Neural cell (in vitro differentiated cells): ENCODE results near the gene ABHD4. TPM values are rescaled to one million over a fixed set of nuclear protein-coding genes. Genes with fewer than 3 reads are reported as not detected.
"Not testable (repeated sequence)": the region's sequence is repeated elsewhere in the genome, so short reads cannot be mapped to it uniquely, and the experiment has no call there.

ENCODE experiments used
- H2AFZ ChIP-seq: fragments of 200-600, 300-800 bp; sonication (generic), shearing (Covaris generic); 2 replicates; pipeline ENCODE4 v1.6.0; 2014; ENCODE audit warnings: low read depth, mild to moderate bottlenecking, antibody characterized with exemption, low read length, moderate library complexity
- H3F3A ChIP-seq: fragments of 200-600 bp; shearing (Covaris generic); 2 replicates; pipeline ENCODE4 v1.6.1; 2016; ENCODE audit warnings: mild to moderate bottlenecking, moderate library complexity, mixed read lengths, antibody characterized with exemption, low read length; ENCODE audit not compliant: insufficient read depth, poor library complexity, severe bottlenecking
- H3K27ac ChIP-seq: fragments of 200-600, 300-800 bp; sonication (generic), shearing (Covaris generic); 2 replicates; pipeline ENCODE4 v1.5.1; 2014; ENCODE audit warnings: mild to moderate bottlenecking, low read length, moderate library complexity
- H3K27me3 ChIP-seq: fragments of 300-800, 200-600 bp; sonication (generic), shearing (Covaris generic); 2 replicates; pipeline ENCODE4 v1.6.0; 2014; ENCODE audit warnings: mild to moderate bottlenecking, low read depth, low read length, moderate library complexity; ENCODE audit not compliant: insufficient read depth
- H3K36me3 ChIP-seq: fragments of 300-800, 200-600 bp; sonication (generic), shearing (Covaris generic); 2 replicates; pipeline ENCODE4 v1.5.1; 2014; ENCODE audit warnings: mild to moderate bottlenecking, antibody characterized with exemption, low read length, moderate library complexity; ENCODE audit not compliant: insufficient read depth
- H3K4me2 ChIP-seq: fragments of 300-800, 200-600 bp; sonication (generic), shearing (Covaris generic); 2 replicates; pipeline ENCODE4 v1.6.0; 2014; ENCODE audit warnings: mild to moderate bottlenecking, low read length
- H3K4me3 ChIP-seq: fragments of 300-800, 200-600 bp; sonication (generic), shearing (Covaris generic); 2 replicates; pipeline ENCODE4 v1.5.1; 2014; ENCODE audit warnings: mild to moderate bottlenecking, low read length, moderate library complexity
- H3K79me2 ChIP-seq: fragments of 200-600 bp; shearing (Covaris generic); replicated peaks from 2 replicates; pipeline ENCODE4 v1.6.0; 2014; ENCODE audit warnings: mild to moderate bottlenecking, low read length, moderate library complexity; ENCODE audit not compliant: insufficient read depth
- H3K9ac ChIP-seq: fragments of 300-800, 200-600 bp; sonication (generic), shearing (Covaris generic); 2 replicates; pipeline ENCODE4 v1.6.1; 2016; ENCODE audit warnings: mild to moderate bottlenecking, low read length, mixed read lengths
- H3K9me2 ChIP-seq: fragments of 200-600 bp; shearing (Covaris generic); 2 replicates; pipeline ENCODE4 v1.6.1; 2016; ENCODE audit warnings: mild to moderate bottlenecking, low read length, mixed read lengths; ENCODE audit not compliant: insufficient read depth
- H3K9me3 ChIP-seq: fragments of 200-600, 300-800 bp; sonication (generic), shearing (Covaris generic); 2 replicates; pipeline ENCODE4 v1.6.1; 2016; ENCODE audit warnings: mild to moderate bottlenecking, mixed run types, low read length, moderate library complexity, mixed read lengths
- H4K20me1 ChIP-seq: fragments of 200-600 bp; shearing (Covaris generic); 2 replicates; pipeline ENCODE4 v1.6.1; 2016; ENCODE audit warnings: mild to moderate bottlenecking, mixed run types; ENCODE audit not compliant: insufficient read depth
- EP300 ChIP-seq: fragments of 450-650 bp; conservative IDR thresholded peaks from 2 replicates; pipeline ENCODE4 v1.6.1; 2014; ENCODE audit warnings: antibody characterized with exemption, mild to moderate bottlenecking, moderate library complexity; ENCODE audit not compliant: poor library complexity, severe bottlenecking
- EZH2 ChIP-seq: fragments of 200-600, 300-800 bp; shearing (Covaris generic), sonication (generic); IDR thresholded peaks from 2 replicates; pipeline ENCODE4 v1.6.1; 2014; ENCODE audit warnings: antibody characterized with exemption, low read length, borderline replicate concordance, mild to moderate bottlenecking; ENCODE audit not compliant: insufficient read depth, poor library complexity, severe bottlenecking
- MXI1 ChIP-seq: fragments of 450-650 bp; conservative IDR thresholded peaks from 2 replicates; pipeline ENCODE4 v1.6.1; 2014; ENCODE audit warnings: antibody characterized with exemption, mild to moderate bottlenecking; ENCODE audit not compliant: poor library complexity, severe bottlenecking
- POLR2AphosphoS5 ChIP-seq: IDR thresholded peaks from 2 replicates; pipeline ENCODE4 v1.6.1; 2012
- RAD21 ChIP-seq: fragments of 450-650 bp; conservative IDR thresholded peaks from 2 replicates; pipeline ENCODE4 v1.6.1; 2014; ENCODE audit warnings: antibody characterized with exemption, mild to moderate bottlenecking, moderate library complexity
- SMC3 ChIP-seq: fragments of 450-650 bp; conservative IDR thresholded peaks from 2 replicates; pipeline ENCODE4 v1.6.1; 2014; ENCODE audit warnings: antibody characterized with exemption, mild to moderate bottlenecking, moderate library complexity; ENCODE audit not compliant: poor library complexity
- TAF1 ChIP-seq: IDR thresholded peaks from 2 replicates; pipeline ENCODE4 v1.6.1; 2012; ENCODE audit warnings: low read depth
- polyA plus RNA-seq: library from polyadenylated mRNA; depleted of rRNA; stranded (reverse); fragments of >200 nt; gene quantifications from 2 replicates; pipeline ENCODE4 v1.2.3, GENCODE V29; 2014
- TF ChIP-seq, protein P1 (sequence below): IDR thresholded peaks from 2 replicates; pipeline ENCODE4 v1.6.1; 2012; ENCODE audit warnings: borderline replicate concordance
- TF ChIP-seq, protein P2 (sequence below): fragments of 450-650 bp; IDR thresholded peaks from 2 replicates; pipeline ENCODE4 v1.5.1; 2014; ENCODE audit warnings: antibody characterized with exemption, mild to moderate bottlenecking, moderate library complexity; ENCODE audit not compliant: poor library complexity, severe bottlenecking

Gene ABHD4
- polyA plus RNA-seq, 1 donor from 2014 or later, result 2.6 TPM

DNA sequence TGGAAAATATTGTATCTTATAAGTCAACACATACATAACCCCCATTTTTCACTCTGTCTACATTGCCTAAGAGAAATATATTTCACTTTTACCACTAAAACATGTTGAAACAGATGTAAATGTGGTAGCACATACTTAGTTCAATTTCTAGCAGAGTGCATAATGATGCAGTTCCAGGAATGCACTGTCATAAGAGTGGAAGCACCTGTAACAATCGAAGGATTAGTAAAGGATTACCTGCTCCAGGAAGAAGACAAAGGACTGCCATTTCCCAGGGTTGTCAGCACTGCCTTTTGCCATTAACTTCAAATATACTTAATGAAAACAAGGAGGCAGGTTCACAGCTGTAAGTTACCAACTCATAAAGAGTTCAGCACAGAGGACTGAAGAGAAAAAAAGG lies 33.6 kb upstream of the ABHD4 start:
- no peak overlapping the region for H3K4me2 ChIP-seq
- H3K27me3 ChIP-seq, result no peaks in the 10 kb centered on the region
- no peaks in the 10 kb centered on the region for H3K79me2 ChIP-seq
- H4K20me1 ChIP-seq, result no peaks in the 10 kb centered on the region
- no peaks in the 10 kb centered on the region for H3K9me3 ChIP-seq
- no peaks in the 10 kb centered on the region for H3F3A ChIP-seq
- no peak overlapping the region for H2AFZ ChIP-seq
- no peaks in the 10 kb centered on the region for H3K36me3 ChIP-seq
- TF ChIP-seq EP300 (no peak), POLR2AphosphoS5 (no peak), SMC3 (no peak)
- TF ChIP-seq, protein P1, sequence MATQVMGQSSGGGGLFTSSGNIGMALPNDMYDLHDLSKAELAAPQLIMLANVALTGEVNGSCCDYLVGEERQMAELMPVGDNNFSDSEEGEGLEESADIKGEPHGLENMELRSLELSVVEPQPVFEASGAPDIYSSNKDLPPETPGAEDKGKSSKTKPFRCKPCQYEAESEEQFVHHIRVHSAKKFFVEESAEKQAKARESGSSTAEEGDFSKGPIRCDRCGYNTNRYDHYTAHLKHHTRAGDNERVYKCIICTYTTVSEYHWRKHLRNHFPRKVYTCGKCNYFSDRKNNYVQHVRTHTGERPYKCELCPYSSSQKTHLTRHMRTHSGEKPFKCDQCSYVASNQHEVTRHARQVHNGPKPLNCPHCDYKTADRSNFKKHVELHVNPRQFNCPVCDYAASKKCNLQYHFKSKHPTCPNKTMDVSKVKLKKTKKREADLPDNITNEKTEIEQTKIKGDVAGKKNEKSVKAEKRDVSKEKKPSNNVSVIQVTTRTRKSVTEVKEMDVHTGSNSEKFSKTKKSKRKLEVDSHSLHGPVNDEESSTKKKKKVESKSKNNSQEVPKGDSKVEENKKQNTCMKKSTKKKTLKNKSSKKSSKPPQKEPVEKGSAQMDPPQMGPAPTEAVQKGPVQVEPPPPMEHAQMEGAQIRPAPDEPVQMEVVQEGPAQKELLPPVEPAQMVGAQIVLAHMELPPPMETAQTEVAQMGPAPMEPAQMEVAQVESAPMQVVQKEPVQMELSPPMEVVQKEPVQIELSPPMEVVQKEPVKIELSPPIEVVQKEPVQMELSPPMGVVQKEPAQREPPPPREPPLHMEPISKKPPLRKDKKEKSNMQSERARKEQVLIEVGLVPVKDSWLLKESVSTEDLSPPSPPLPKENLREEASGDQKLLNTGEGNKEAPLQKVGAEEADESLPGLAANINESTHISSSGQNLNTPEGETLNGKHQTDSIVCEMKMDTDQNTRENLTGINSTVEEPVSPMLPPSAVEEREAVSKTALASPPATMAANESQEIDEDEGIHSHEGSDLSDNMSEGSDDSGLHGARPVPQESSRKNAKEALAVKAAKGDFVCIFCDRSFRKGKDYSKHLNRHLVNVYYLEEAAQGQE, result no peak
- TF ChIP-seq, protein P2, sequence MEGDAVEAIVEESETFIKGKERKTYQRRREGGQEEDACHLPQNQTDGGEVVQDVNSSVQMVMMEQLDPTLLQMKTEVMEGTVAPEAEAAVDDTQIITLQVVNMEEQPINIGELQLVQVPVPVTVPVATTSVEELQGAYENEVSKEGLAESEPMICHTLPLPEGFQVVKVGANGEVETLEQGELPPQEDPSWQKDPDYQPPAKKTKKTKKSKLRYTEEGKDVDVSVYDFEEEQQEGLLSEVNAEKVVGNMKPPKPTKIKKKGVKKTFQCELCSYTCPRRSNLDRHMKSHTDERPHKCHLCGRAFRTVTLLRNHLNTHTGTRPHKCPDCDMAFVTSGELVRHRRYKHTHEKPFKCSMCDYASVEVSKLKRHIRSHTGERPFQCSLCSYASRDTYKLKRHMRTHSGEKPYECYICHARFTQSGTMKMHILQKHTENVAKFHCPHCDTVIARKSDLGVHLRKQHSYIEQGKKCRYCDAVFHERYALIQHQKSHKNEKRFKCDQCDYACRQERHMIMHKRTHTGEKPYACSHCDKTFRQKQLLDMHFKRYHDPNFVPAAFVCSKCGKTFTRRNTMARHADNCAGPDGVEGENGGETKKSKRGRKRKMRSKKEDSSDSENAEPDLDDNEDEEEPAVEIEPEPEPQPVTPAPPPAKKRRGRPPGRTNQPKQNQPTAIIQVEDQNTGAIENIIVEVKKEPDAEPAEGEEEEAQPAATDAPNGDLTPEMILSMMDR, result no peak
- no peaks in the 10 kb centered on the region for H3K9me2 ChIP-seq
- no peak overlapping the region for H3K9ac ChIP-seq
- H3K27ac ChIP-seq, result no peak overlapping the region
- no peak overlapping the region for H3K4me3 ChIP-seq

DNA sequence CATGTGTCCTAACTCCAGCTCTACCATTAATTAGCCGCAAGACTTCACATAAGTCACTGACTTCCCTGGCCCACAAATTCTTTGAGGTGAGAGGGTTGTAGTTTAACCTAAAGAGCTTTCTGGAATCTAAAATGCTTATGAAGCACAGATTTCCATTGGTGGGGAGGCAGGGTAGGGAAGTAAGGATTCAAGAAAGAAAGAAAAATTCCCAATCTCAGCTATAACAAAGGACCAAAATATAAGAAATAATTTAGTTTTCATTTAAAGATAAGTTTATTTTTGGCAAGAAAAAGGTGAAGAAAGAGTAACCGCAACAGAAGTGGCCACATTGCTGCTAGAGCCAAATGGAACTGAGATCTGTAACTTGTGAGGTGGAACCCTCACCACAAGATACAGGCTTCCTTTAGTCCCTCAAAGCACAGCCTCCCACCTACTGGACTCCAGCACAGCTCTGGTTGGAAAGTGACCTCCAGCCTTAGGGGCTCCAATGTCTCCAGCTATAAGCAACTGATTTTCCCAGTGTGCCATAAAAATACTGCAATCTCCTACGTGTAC lies 32.6 kb upstream of the ABHD4 start:
- Histone ChIP-seq H3K27me3 (no peaks in the 10 kb centered on the region), H3K9me2 (no peaks in the 10 kb centered on the region), H3K9ac (no peak overlapping the region), H3K27ac (no peak overlapping the region), H4K20me1 (no peaks in the 10 kb centered on the region), H3K4me2 (no peak overlapping the region), H3K9me3 (no peaks in the 10 kb centered on the region), H2AFZ (no peak overlapping the region), H3K4me3 (no peak overlapping the region), H3K79me2 (no peaks in the 10 kb centered on the region), H3K36me3 (no peaks in the 10 kb centered on the region), H3F3A (no peaks in the 10 kb centered on the region)
- TF ChIP-seq, protein P2, result no peak
- TF ChIP-seq EP300 (no peak), EZH2 (no peak), POLR2AphosphoS5 (no peak), TAF1 (no peak), RAD21 (no peak), MXI1 (no peak), SMC3 (no peak)
- TF ChIP-seq, protein P1, result no peak

DNA sequence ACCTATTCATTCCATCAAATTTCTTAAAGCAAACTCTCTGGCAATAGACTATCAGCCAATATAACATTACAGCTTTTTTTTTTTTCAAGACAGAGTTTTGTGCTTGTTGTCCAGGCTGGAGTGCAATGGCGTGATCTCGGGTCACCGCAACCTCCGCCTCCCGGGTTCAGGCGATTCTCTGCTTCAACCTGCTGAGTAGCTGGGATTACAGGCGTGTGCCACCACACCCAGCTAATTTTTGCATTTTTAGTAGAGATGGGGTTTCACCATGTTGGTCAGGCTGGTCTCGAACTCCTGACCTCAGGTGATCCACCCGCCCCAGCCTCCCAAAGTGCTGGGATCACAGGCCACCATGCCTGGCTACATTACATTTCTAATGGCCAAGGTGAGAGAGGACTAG lies 31.8 kb upstream of the ABHD4 start:
- H3K9me2 ChIP-seq, H3K4me3 ChIP-seq, H3K9me3 ChIP-seq, H3K9ac ChIP-seq, H3F3A ChIP-seq, H3K79me2 ChIP-seq, H3K27me3 ChIP-seq, H3K27ac ChIP-seq, H3K4me2 ChIP-seq, H4K20me1 ChIP-seq, H2AFZ ChIP-seq, H3K36me3 ChIP-seq: not testable (repeated sequence)
